ENCODE data around the gene AGAP3. TPM values are rescaled to one million over a fixed set of nuclear protein-coding genes. Genes with fewer than 3 reads are reported as not detected.

The AGAP3 gene
- total RNA-seq, 2 experiments from 2014 or later, result 20.6 to 22.0 TPM

GRCh38 chr7:151091003-151091402 is 4.7 kb downstream of the AGAP3 start:
- no peak for DNase-seq
- Mint-ChIP-seq H3K27ac (no peak overlapping the region), H3K4me1 (ENCODE audit: low read depth) (peaks cover 13% of the 10 kb centered on the region), H3K36me3 (ENCODE audit: low read depth) (no peaks in the 10 kb centered on the region), H3K4me3 (no peak overlapping the region), H3K27me3 (peaks cover 9% of the 10 kb centered on the region), H3K9me3 (no peaks in the 10 kb centered on the region)
- intact Hi-C loops (cut with micrococcal nuclease), result no loop called here
- ChIA-PET POLR2A (interaction anchor here (1.1 kb wide), 1 partner anchor 13 kb away, joined by 3 read pairs; no protein-coding TSS in a partner anchor), CTCF (interaction anchor here (0.6 to 3.7 kb wide), 7 partner anchors 11 to 448 kb away, joined by 3 to 25 read pairs (median 3); partner anchors contain the start of genes ABCB8 and FASTK)
- TF ChIP-seq CTCF (IDR thresholded peaks at IDR 0.05), result no peak
- ATAC-seq, result no peak

- CTCF ChIA-PET, result interaction anchor here (0.6 to 3.7 kb wide), 6 partner anchors 16 to 447 kb away, joined by 3 to 25 read pairs (median 4); partner anchors contain the start of gene ABCB8
Measured at GRCh38 chr7:151091431-151091830, 5.2 kb downstream of the AGAP3 start.

DNA sequence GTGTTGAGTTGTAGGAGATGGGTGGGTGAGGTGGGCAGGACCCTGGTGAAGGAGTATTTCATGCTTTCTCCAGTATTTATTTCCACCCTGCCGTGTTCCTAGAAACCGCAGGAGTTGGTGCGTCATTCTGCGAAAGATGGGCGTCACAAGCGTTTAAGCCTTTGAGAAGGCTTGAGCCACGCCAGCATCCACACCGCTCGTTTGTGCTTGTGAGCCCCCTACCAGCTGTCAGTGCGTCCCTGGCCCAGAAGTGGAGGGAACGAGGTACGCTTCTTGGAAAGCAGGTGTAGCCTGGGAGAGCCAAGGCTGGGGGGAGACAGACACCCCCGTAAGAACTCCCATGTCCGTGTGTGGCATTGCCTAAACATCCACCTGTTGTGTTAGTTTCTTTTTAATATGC is 5.7 kb downstream of the AGAP3 start:
- no peak for TF ChIP-seq CTCF (IDR thresholded peaks at IDR 0.05)
- Mint-ChIP-seq H3K4me3 (no peak overlapping the region), H3K9me3 (no peaks in the 10 kb centered on the region), H3K27me3 (peaks cover 8% of the 10 kb centered on the region), H3K4me1 (ENCODE audit: low read depth) (peaks cover 13% of the 10 kb centered on the region), H3K36me3 (ENCODE audit: low read depth) (no peaks in the 10 kb centered on the region), H3K27ac (no peak overlapping the region)
- CTCF ChIA-PET, result interaction anchor here (1.0 to 3.7 kb wide), 4 partner anchors 12 to 32 kb away, joined by 3 to 25 read pairs (median 6); no protein-coding TSS in a partner anchor
- ATAC-seq, result no peak
- DNase-seq, result no peak
- POLR2A ChIA-PET, result no interaction called here
- intact Hi-C loops (cut with micrococcal nuclease), result no loop called here

More at GRCh38 chr7:151091431-151091830, 5.2 kb downstream of the AGAP3 start:
- H3K27ac Mint-ChIP-seq, result no peak overlapping the region
- DNase-seq (peak; percentile 53), ATAC-seq (no peak)
- peaks cover 9% of the 10 kb centered on the region for H3K27me3 Mint-ChIP-seq
- H3K4me3 Mint-ChIP-seq, result no peak overlapping the region
- POLR2A ChIA-PET, result interaction anchor here (1.1 kb wide), 1 partner anchor 14 kb away, joined by 3 read pairs; no protein-coding TSS in a partner anchor
- intact Hi-C loops (cut with micrococcal nuclease), result no loop called here
- H3K9me3 Mint-ChIP-seq, result no peaks in the 10 kb centered on the region
- H3K36me3 Mint-ChIP-seq (ENCODE audit: low read depth), result no peaks in the 10 kb centered on the region
- peak; percentile 47 for TF ChIP-seq CTCF (IDR thresholded peaks at IDR 0.05)
- H3K4me1 Mint-ChIP-seq (ENCODE audit: low read depth), result peaks cover 13% of the 10 kb centered on the region

- Mint-ChIP-seq H3K27me3 (peaks cover 3% of the 10 kb centered on the region), H3K4me1 (ENCODE audit: low read depth) (peaks cover 4% of the 10 kb centered on the region), H3K36me3 (ENCODE audit: low read depth) (no peaks in the 10 kb centered on the region), H3K27ac (no peak overlapping the region), H3K9me3 (no peaks in the 10 kb centered on the region), H3K4me3 (no peak overlapping the region)
- POLR2A ChIA-PET, result interaction anchor here (0.6 kb wide), 1 partner anchor 9 kb away, joined by 3 read pairs; no protein-coding TSS in a partner anchor
- DNase-seq (no peak), ATAC-seq (no peak)
- CTCF ChIA-PET, result interaction anchor here (1.0 to 2.8 kb wide), 4 partner anchors 14 to 30 kb away, joined by 3 to 15 read pairs (median 4); no protein-coding TSS in a partner anchor
- TF ChIP-seq CTCF (IDR thresholded peaks at IDR 0.05), result no peak
- intact Hi-C loops (cut with micrococcal nuclease), result no loop called here
Measured at GRCh38 chr7:151093748-151094147, 7.5 kb downstream of the AGAP3 start.

DNA sequence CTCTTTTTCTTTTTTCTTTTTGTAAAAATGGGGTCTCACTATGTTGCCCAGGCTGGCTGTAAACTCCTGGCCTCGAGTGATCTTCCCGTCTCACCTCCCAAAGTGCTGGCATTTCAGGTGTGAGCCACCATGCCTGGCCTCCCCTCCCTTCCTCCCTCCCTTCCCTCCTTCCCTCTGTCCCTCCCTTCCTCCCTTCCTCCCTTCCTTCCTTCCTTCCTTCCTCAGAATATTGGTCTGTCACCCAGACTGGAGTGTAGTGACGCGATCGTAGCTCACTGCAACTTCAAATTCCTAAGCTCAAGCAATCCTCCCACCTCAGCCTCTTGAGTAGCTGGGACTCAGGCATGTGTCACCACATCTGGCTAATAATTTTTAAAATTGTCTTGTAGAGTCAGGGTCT is 8.4 kb downstream of the AGAP3 start:
- Mint-ChIP-seq H3K4me3 (no peak overlapping the region), H3K4me1 (ENCODE audit: low read depth) (no peaks in the 10 kb centered on the region), H3K27ac (no peak overlapping the region), H3K9me3 (no peaks in the 10 kb centered on the region), H3K36me3 (ENCODE audit: low read depth) (no peaks in the 10 kb centered on the region), H3K27me3 (no peaks in the 10 kb centered on the region)
- CTCF ChIA-PET, result interaction anchor here (1.2 to 2.8 kb wide), 5 partner anchors 13 to 186 kb away, joined by 3 to 15 read pairs (median 4); no protein-coding TSS in a partner anchor
- intact Hi-C loops (cut with micrococcal nuclease), result no loop called here
- ATAC-seq (no peak), DNase-seq (no peak)
- POLR2A ChIA-PET, result interaction anchor here (0.6 kb wide), 1 partner anchor 98 kb away, joined by 3 read pairs; no protein-coding TSS in a partner anchor
- no peak for TF ChIP-seq CTCF (IDR thresholded peaks at IDR 0.05)
